Ishikawa (cell line): ENCODE data around the gene GNG4.

ENCODE experiments used
- CEBPB ChIP-seq: IDR thresholded peaks from 2 replicates; pipeline ENCODE4 v1.6.1; 2012
- CREB1 ChIP-seq: IDR thresholded peaks from 2 replicates; pipeline ENCODE4 v1.6.1; 2012; ENCODE audit warnings: low read depth
- EGR1 ChIP-seq: IDR thresholded peaks from 2 replicates; pipeline ENCODE4 v1.6.1; 2012
- EP300 ChIP-seq: IDR thresholded peaks from 2 replicates; pipeline ENCODE4 v1.6.1; 2012; ENCODE audit warnings: borderline replicate concordance
- FOXM1 ChIP-seq: IDR thresholded peaks from 2 replicates; pipeline ENCODE4 v1.6.1; 2012; ENCODE audit warnings: low read depth, borderline replicate concordance
- MAX ChIP-seq: IDR thresholded peaks from 2 replicates; pipeline ENCODE4 v1.6.1; 2012
- NFIC ChIP-seq: IDR thresholded peaks from 2 replicates; pipeline ENCODE4 v1.6.1; 2012
- RAD21 ChIP-seq: IDR thresholded peaks from 2 replicates; pipeline ENCODE4 v1.6.1; 2012; ENCODE audit warnings: low read depth
- REST ChIP-seq: IDR thresholded peaks from 2 replicates; pipeline ENCODE4 v1.6.1; 2012; ENCODE audit warnings: low read depth, mild to moderate bottlenecking
- TAF1 ChIP-seq: IDR thresholded peaks from 2 replicates; pipeline ENCODE4 v1.6.1; 2012; ENCODE audit warnings: low read depth, mild to moderate bottlenecking
- TCF12 ChIP-seq: IDR thresholded peaks from 2 replicates; pipeline ENCODE4 v1.6.1; 2012; ENCODE audit warnings: low read depth
- TEAD4 ChIP-seq: IDR thresholded peaks from 2 replicates; pipeline ENCODE4 v1.6.1; 2012
- USF1 ChIP-seq: IDR thresholded peaks from 2 replicates; pipeline ENCODE4 v1.6.1; 2012
- YY1 ChIP-seq: IDR thresholded peaks from 2 replicates; pipeline ENCODE4 v1.6.1; 2012; ENCODE audit warnings: low read depth
- ZBTB7A ChIP-seq: IDR thresholded peaks from 2 replicates; pipeline ENCODE4 v1.6.1; 2012; ENCODE audit warnings: low read depth

The GNG4 gene

GRCh38 chr1:235567812-235568503 lies 81.6 kb downstream of the GNG4 start:
- TF ChIP-seq USF1: no peak
- no peak for TF ChIP-seq FOXM1
- no peak for TF ChIP-seq RAD21
- no peak for TF ChIP-seq EP300

- TF ChIP-seq FOXM1 (no peak), EP300 (no peak), CREB1 (no peak), RAD21 (no peak), TCF12 (no peak), NFIC (no peak), TAF1 (no peak), YY1 (no peak), MAX (no peak), REST (no peak), TEAD4 (no peak), EGR1 (no peak), CEBPB (no peak), USF1 (no peak), ZBTB7A (no peak)
Observed at GRCh38 chr1:235566084-235566483, 83.5 kb downstream of the GNG4 start.

- TF ChIP-seq FOXM1 (no peak), TCF12 (no peak), TEAD4 (no peak), CREB1 (no peak), RAD21 (no peak)
Observed at GRCh38 chr1:235563513-235564061, 86.0 kb downstream of the GNG4 start.

- TF ChIP-seq EP300 (no peak), USF1 (no peak), NFIC (no peak), TCF12 (no peak), ZBTB7A (no peak), CREB1 (no peak), EGR1 (no peak), FOXM1 (no peak), YY1 (no peak), CEBPB (no peak), REST (no peak), RAD21 (no peak), MAX (no peak), TEAD4 (no peak), TAF1 (no peak)
Observed at GRCh38 chr1:235562589-235562988, 87.0 kb downstream of the GNG4 start.

GRCh38 chr1:235558621-235559169 lies 90.9 kb downstream of the GNG4 start:
- TF ChIP-seq RAD21: no peak
- TF ChIP-seq CEBPB: no peak
- TF ChIP-seq NFIC: no peak
- no peak for TF ChIP-seq TAF1
- no peak for TF ChIP-seq EP300
- no peak for TF ChIP-seq USF1
- TF ChIP-seq TEAD4: no peak
- no peak for TF ChIP-seq ZBTB7A
- TF ChIP-seq CREB1: no peak
- no peak for TF ChIP-seq TCF12
